GM18868 (cell line): Measurements from ENCODE around the gene CCDC116.

Experiments
- ATAC-seq: cut with Tn5 transposase; IDR thresholded peaks from one replicate; pipeline ENCODE4 v1.9.1; 2021; ENCODE audit warnings: mild to moderate bottlenecking, moderate library complexity; ENCODE audit not compliant: unreplicated experiment

CCDC116 gene

GRCh38 chr22:21650823-21651520 is 18.4 kb downstream of the CCDC116 start:
- ATAC-seq, result no peak

GRCh38 chr22:21651521-21652009 is 19.0 kb downstream of the CCDC116 start:
- ATAC-seq, result peak; percentile 15

DNA sequence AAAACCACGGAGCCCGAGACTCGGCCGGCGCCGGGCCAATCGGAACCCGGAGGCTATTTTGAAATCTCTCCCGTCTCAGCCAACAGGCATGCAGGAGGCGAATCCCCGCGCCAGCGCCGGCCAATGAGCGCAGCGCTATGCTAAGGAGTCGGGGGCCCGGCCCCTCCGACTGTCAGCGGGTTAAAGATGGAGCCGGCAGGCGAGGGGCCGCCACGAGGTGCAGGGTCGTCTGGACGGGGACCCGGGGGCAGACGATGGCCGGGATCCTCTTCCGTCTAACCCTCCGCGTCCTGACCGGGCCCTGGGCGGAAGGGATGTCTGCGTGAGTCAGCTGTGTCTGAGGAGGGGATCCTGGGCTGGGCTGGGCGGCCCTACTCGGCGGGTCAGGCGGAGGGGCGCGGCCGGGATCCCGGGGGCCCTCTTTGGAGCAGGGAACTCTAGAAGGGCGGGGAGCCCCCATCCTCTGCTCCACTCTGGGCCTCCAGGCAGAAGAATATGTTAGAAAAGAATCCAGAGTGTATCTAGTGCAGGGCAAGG is 19.5 kb downstream of the CCDC116 start:
- ATAC-seq, result peak; percentile 92

GRCh38 chr22:21652547-21653545 is 20.3 kb downstream of the CCDC116 start:
- ATAC-seq, result peak; percentile 13

DNA sequence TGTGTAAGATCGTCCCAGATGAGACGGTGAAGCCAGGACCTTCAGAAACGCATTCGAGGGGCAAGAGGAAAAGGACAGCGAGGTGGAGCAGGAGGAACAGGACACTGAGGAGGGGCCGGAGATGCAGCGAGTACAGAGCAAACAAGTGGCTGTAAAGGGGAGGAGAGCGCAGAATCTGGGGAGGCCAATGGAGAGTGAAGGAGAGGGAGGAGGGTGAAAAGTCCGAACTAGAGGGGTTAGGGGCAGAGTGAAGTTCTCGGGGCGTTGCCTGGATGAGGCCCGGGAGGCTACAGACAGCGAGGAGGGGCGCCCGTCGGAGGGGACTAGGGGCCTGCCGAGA is 24.4 kb downstream of the CCDC116 start:
- ATAC-seq, result no peak

- ATAC-seq, result peak; percentile 77
Measured at GRCh38 chr22:21657360-21658032, 24.9 kb downstream of the CCDC116 start.

DNA sequence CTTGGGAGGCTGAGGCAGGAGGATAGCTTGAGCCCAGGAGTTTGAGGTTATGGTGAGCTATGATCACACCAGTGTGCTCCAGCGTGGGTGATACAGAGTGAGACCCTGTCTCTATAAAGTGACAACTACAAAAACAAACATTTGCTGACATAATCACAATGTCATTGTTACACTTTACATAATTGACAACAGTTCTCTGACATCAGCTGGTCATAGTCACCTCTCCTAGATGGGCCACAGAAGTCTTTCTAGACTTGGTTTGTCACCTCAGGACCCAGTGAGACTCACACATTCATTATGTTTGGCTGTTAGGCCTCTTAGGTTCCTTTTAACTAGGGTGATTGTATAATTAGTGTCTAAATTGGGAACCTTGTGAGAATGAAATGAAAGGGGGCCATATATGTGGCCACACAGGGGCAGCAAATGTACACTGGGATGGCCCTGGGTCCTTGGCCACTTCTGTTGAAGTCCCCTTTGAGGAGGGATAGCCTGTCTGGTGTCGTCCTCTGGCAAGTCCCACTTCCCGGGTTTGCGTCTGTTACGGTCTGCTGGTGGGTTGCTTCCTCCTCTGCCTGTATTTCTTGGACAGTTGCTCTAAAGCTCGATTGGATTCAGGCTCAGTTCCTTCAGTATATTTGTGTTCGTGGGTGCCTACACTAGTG is 27.4 kb downstream of the CCDC116 start:
- no peak for ATAC-seq

GRCh38 chr22:21660904-21661303 is 28.3 kb downstream of the CCDC116 start:
- ATAC-seq, result no peak

GRCh38 chr22:21661991-21662390 is 29.4 kb downstream of the CCDC116 start:
- ATAC-seq, result no peak

- ATAC-seq, result no peak
Measured at GRCh38 chr22:21663738-21664137, 31.2 kb downstream of the CCDC116 start.

GRCh38 chr22:21665047-21665851 is 32.7 kb downstream of the CCDC116 start:
- no peak for ATAC-seq

DNA sequence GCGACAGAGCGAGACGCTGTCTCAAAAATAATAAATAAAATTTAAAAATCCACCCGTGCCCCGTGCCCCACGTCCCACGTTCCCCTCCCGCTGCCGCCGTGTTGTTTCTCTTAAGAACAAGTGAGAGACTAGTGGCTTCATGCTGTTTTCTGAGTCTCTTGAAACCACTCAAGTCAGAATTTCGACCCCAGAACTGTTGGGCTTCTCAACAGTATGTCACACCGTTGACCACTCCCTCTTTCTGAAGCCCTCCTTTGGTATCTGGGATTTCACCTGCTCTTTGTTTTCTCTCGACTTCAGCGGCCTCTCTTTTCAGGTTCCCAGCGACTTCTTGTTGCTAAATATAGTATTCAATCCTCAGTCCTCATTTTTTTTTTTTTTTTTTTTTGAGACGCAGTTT is 34.2 kb downstream of the CCDC116 start:
- ATAC-seq, result no peak

DNA sequence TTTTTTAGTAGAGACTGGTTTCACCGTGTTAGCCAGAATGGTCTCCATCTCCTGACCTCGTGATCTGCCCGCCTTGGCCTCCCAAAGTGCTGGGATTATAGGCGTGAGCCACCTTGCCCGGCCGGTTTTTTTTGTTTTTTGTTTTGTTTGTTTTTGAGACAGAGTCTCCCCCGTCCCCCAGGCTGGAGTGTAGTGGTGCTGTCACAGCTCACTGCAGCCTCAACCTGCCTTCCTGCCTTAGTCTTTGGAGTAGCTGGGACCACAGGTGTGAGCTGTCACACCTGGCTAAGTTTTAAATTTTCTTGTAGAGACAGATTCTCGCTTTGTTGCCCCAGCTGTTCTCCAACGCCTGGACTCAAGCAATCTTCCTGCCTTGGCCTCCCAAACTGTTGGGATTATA is 36.5 kb downstream of the CCDC116 start:
- no peak for ATAC-seq

- ATAC-seq, result no peak
Measured at GRCh38 chr22:21672107-21672629, 39.6 kb downstream of the CCDC116 start.

DNA sequence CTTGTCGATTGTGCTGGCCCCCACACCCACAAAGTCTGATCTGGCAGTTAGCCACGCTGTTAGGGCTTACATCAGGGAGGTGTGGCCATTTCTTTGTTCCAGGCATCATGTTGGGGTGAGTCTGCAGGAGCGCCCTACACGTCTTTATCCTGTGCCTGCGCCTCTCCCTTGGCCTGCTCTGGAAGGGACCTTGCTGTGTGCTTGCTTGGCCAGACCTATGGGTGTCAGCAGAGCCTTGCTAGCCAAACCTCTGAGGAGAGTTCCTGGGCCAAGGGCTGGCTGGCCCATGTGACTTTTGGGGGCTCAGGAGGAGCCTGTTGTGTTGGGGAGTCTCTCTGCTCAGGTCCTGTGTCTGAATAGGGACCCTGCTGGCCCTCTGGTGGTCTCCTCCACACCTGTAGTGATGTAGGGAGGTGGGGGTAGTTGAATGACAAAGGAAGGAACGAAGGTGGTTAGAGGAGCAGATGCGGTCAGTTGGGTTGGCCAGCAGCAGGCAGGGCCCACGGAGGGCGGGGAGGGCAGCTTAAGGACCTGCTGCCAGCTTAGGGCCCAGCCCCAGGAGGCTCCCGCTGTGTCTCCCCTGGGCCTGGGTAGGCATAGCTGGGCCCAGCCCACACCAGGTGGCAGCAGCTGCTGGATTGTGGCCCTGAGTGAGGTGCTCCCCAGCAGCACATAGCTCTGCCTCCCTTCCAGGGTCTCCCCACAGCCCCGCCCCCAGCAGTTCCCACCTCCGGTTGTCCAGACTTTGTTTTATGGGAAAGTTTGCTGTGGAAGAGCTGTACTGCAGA is 41.2 kb downstream of the CCDC116 start:
- ATAC-seq, result no peak

GRCh38 chr22:21674638-21675245 is 42.2 kb downstream of the CCDC116 start:
- no peak for ATAC-seq

GRCh38 chr22:21677606-21678443 is 45.3 kb downstream of the CCDC116 start:
- no peak for ATAC-seq
